Smooth muscle cell (in vitro differentiated cells): Measurements from ENCODE around the gene ATP1B4. TPM values are rescaled to one million over a fixed set of nuclear protein-coding genes. Genes with fewer than 3 reads are reported as not detected.

Experiments used
- DNase-seq: peaks from one replicate; lab custom pipeline; 2025; ENCODE audit not compliant: unreplicated experiment; lab: John Stamatoyannopoulos, UW
- H2AFZ ChIP-seq: fragments of 200-600 bp; sonication (generic); 2 replicates; pipeline ENCODE4 v1.6.0; 2016; ENCODE audit warnings: antibody characterized with exemption, low read depth, mild to moderate bottlenecking
- H3F3A ChIP-seq: fragments of 200-600 bp; sonication (generic); 2 replicates; pipeline ENCODE4 v1.6.0; 2017; ENCODE audit warnings: antibody characterized with exemption, low read depth
- H3K27ac ChIP-seq: fragments of 200-600 bp; sonication (generic); 2 replicates; pipeline ENCODE4 v1.5.1; 2016; ENCODE audit warnings: low read depth, mild to moderate bottlenecking
- H3K27me3 ChIP-seq: fragments of 200-600 bp; sonication (generic); 2 replicates; pipeline ENCODE4 v1.6.1; 2016; ENCODE audit warnings: low read depth, mild to moderate bottlenecking
- H3K36me3 ChIP-seq: fragments of 200-600 bp; sonication (generic); 2 replicates; pipeline ENCODE4 v1.5.1; 2016; ENCODE audit warnings: low read depth
- H3K4me1 ChIP-seq: fragments of 200-600 bp; sonication (generic); 2 replicates; pipeline ENCODE4 v1.5.1; 2016; ENCODE audit warnings: low read depth
- H3K4me2 ChIP-seq: fragments of 200-600 bp; sonication (generic); 2 replicates; pipeline ENCODE4 v1.6.0; 2016; ENCODE audit warnings: mild to moderate bottlenecking
- H3K4me3 ChIP-seq: fragments of 200-600 bp; sonication (generic); 2 replicates; pipeline ENCODE4 v1.5.1; 2016; ENCODE audit warnings: mild to moderate bottlenecking
- H3K79me2 ChIP-seq: fragments of 200-600 bp; sonication (generic); 2 replicates; pipeline ENCODE4 v1.6.0; 2016; ENCODE audit warnings: low read depth, mild to moderate bottlenecking
- H3K9ac ChIP-seq: fragments of 200-600 bp; sonication (generic); 2 replicates; pipeline ENCODE4 v1.6.0; 2016; ENCODE audit warnings: low read depth
- H3K9me3 ChIP-seq: fragments of 200-600 bp; sonication (generic); replicated peaks from 2 replicates; pipeline ENCODE4 v1.5.1; 2016; ENCODE audit warnings: low read depth
- H4K20me1 ChIP-seq: fragments of 200-600 bp; sonication (generic); 2 replicates; pipeline ENCODE4 v1.6.0; 2016; ENCODE audit warnings: low read depth
- CTCF ChIP-seq: fragments of 200-600 bp; sonication (generic); IDR thresholded peaks from 2 replicates; pipeline ENCODE4 v1.5.1; 2017; ENCODE audit warnings: borderline replicate concordance, mild to moderate bottlenecking, antibody characterized with exemption; ENCODE audit not compliant: insufficient read depth, poor library complexity, severe bottlenecking
- WGBS: methylation state at CpG from one replicate; pipeline ENCODE4 v1.1.7; 2016; ENCODE audit warnings: low lambda C conversion rate; 5-methylcytosine and 5-hydroxymethylcytosine counted together
- polyA plus RNA-seq: library from polyadenylated mRNA; unstranded; fragments of >200 nt; fragmentation: Nextera tagmentation; extraction: Ambion mirVana; gene quantifications from 2 replicates; pipeline ENCODE4 v1.2.1, GENCODE V29; 2016
- total RNA-seq: library from RNA; depleted of rRNA; stranded (reverse); fragments of >200 nt; gene quantifications from 2 replicates; pipeline ENCODE4 v1.2.3, GENCODE V29; 2014

ATP1B4 gene
- total and polyA plus RNA-seq, 2 experiments from 2014 or later, result not detected

DNA sequence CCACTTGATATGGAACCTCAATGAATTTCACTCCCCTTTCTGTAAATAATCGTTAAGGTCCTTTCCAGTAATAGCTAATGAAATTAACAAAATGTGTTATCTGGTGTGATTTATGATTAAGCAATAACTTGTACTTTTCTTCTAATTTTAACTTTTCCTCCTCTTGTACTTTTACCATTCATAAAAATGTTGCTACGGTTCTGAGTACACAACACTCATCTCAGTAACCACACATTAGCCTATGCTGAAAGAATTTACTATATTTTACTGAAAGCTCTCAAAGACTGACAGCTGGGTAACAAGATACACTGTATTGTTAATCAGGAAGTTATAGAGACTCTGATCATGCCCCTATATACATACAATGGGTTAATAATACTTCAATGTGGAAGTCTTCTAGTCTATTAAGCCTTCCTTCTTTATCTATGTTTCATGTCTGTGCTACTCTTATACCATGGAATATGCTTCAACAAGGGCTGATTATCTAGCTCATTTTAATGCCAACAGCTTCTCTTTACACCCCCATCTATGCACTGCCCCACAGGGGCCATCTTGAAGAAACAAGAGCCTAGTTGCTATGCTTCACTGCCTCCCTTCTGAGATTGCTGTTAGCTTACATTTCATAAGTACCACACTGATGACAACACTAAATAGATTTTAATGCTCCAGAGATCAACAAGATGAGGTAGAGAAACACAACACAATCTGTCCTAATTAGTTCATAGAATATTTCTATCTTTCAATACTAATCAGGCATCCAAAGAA is 68.1 kb downstream of the ATP1B4 start:
- Histone ChIP-seq H3K4me3 (no peak overlapping the region), H3K27me3 (no peaks in the 10 kb centered on the region), H3K4me2 (no peak overlapping the region), H4K20me1 (no peaks in the 10 kb centered on the region), H3K36me3 (no peaks in the 10 kb centered on the region), H3K79me2 (no peaks in the 10 kb centered on the region), H3K4me1 (no peaks in the 10 kb centered on the region), H3K9ac (no peak overlapping the region), H3K9me3 (no peaks in the 10 kb centered on the region), H2AFZ (no peak overlapping the region), H3K27ac (no peak overlapping the region), H3F3A (no peaks in the 10 kb centered on the region)
- 83% methylated on average over 2 of the region's 2 CpGs for whole genome bisulfite sequencing
- DNase-seq, result no peak
- no peak for TF ChIP-seq CTCF

Other genes with a start within 250 kb of the ATP1B4 start
- gene RHOXF1, start 246.2 kb upstream of the ATP1B4 start, total RNA-seq, result not detected in 2 replicates
- gene RHOXF1, start 246.2 kb upstream of the ATP1B4 start, polyA plus RNA-seq, result 0.48 TPM in 1 of 2 replicates, not detected in the other
- not detected in 2 replicates for gene RHOXF2, start 203.5 kb upstream of the ATP1B4 start, total RNA-seq
- not detected in 2 replicates for gene RHOXF2, start 203.5 kb upstream of the ATP1B4 start, polyA plus RNA-seq
- 16.9 and 19.1 TPM in 2 replicates for gene ZBTB33, start 111.3 kb upstream of the ATP1B4 start, total RNA-seq
- 5.1 and 6.1 TPM in 2 replicates for gene ZBTB33, start 111.3 kb upstream of the ATP1B4 start, polyA plus RNA-seq
- 0.04 TPM in 1 of 2 replicates, not detected in the other for gene TMEM255A, start 50.6 kb upstream of the ATP1B4 start, total RNA-seq
- gene TMEM255A, start 50.6 kb upstream of the ATP1B4 start, polyA plus RNA-seq, result 0.11 TPM in 1 of 2 replicates, not detected in the other
- gene LAMP2, start 107.2 kb downstream of the ATP1B4 start, total RNA-seq, result 163 and 189 TPM in 2 replicates
- 120 and 134 TPM in 2 replicates for gene LAMP2, start 107.2 kb downstream of the ATP1B4 start, polyA plus RNA-seq
- gene CUL4B, start 198.9 kb downstream of the ATP1B4 start, total RNA-seq, result 49.6 and 57.0 TPM in 2 replicates
- gene CUL4B, start 198.9 kb downstream of the ATP1B4 start, polyA plus RNA-seq, result 13.1 and 17.2 TPM in 2 replicates
- gene MCTS1, start 242.0 kb downstream of the ATP1B4 start, total RNA-seq, result 72.3 and 80.4 TPM in 2 replicates
- gene MCTS1, start 242.0 kb downstream of the ATP1B4 start, polyA plus RNA-seq, result 88.6 and 97.0 TPM in 2 replicates